Ramos (cell line): ENCODE measurements around the gene UBE2F.
"Not testable (repeated sequence)": the region's sequence is repeated elsewhere in the genome, so short reads cannot be mapped to it uniquely, and the experiment has no call there.

Source experiments
- in situ Hi-C: fragments of 300-500 bp; cut with MboI; formaldehyde crosslinking; loops from one replicate; pipeline ENCODE4 v1.14.3; 2022; ENCODE audit warnings: low sequenced_read_pairs; ENCODE audit not compliant: unreplicated experiment

UBE2F gene

DNA sequence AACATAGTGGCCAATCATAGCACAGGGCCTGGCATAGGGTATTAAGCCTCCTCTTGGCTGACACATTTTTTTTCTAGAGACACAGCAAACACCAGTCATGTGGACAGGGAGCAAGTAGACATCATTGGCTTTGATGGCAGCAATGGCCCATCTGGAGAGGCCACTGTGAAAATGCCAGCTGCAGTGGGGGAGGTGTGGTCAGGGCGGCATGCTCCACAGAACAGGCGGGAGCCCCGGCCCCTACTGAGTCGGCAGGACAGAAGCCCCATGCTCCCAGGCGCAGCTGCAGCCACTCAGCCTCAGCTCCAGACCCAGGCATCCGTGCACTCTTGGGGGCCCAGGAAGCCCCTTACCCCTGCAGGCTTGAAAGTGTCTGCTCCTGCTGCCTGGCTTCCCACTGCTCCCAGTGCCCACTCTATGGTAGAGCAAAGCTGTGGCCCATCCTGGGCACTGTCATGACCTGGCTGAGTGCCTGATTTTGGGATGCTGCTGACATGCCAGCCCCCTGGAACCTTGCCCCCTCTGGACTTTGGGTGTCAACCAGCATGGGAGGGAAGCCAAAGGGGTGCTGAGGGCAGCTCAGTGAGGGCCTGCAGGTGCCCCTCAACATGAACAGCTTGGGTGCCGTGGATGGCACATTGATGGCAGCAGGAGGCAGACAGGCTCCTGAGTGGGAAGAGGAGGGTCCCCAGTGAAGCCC is 23.3 kb upstream of the UBE2F start:
- in situ Hi-C loops: no loop called here

DNA sequence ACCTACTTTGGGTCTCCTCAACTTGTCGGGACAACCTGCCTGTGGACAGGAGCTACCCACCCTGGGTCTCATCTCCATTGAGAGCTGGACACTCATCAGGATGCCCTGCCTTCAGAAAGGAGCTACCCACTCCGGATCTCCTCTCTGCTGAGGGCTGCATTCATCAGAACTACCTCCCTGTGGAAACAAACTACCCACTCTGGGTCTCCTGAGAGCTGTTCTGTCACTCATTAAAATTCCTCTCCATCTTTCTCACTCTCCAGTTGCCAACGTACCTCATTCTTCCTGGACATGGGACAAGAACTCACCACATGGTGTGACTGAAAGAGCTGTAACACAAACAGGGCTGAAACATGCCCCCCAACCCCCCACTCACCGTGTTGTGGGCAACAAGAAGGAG is 22.5 kb upstream of the UBE2F start:
- in situ Hi-C loops: no loop called here

- in situ Hi-C loops: no loop called here
Measured at GRCh38 chr2:237946423-237946822, 20.4 kb upstream of the UBE2F start.

DNA sequence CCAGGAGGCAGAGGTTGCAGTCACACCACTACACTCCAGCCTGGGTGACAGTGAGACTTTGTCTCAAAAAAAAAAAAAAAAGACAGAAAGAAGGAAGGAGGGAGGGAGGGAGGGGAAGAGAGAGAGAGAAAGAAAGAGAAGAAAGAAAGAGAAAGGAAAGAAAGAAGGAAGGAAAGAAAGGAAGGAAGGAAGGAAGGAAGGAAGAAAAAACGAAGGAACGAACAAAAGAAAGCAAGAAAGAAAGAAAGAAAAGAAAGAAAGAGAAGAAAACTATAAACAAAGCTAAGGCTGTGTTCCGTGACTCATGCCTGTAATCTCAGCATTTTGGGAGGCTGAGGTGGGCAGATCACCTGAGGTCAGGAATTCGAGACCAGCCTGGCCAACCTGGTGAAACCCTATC is 15.5 kb upstream of the UBE2F start:
- in situ Hi-C loops: not testable (repeated sequence)

DNA sequence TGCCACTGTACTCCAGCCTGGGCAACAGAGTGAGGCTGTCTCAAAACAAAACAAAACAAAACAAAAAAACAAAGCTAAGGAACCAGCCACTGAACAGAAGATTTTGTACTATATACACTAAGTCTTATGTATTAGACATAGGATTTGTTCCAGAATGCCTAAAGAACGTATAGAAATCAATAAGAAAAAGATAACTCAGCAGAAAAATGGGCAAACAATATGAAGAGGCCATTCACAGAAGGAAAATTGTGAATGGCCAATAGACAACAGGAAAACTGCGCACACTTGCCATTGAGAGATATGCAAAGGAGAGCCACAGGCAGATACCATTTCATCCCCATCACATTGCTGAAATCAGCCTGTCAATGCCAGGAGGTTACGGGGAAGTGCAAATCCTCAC is 14.9 kb upstream of the UBE2F start:
- in situ Hi-C loops: no loop called here

DNA sequence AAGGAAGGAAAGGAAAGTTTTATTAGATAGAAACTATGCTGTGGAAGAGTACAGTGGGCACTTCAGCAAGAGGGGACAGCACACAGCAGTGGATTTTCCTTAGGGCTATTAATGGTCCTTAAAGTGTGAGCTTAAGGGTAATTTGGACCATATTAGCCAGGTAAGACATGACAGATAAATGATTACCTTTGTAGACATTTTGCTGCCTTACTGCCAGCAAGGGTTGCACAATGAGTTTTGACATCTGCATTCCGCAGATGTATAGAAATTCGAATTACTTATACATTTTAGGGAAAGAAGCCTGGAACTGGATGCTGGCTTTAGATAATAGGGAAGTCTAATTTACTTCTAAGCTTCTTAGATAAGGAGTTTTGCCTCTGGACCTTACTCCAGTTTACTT is 14.0 kb upstream of the UBE2F start:
- in situ Hi-C loops: no loop called here

DNA sequence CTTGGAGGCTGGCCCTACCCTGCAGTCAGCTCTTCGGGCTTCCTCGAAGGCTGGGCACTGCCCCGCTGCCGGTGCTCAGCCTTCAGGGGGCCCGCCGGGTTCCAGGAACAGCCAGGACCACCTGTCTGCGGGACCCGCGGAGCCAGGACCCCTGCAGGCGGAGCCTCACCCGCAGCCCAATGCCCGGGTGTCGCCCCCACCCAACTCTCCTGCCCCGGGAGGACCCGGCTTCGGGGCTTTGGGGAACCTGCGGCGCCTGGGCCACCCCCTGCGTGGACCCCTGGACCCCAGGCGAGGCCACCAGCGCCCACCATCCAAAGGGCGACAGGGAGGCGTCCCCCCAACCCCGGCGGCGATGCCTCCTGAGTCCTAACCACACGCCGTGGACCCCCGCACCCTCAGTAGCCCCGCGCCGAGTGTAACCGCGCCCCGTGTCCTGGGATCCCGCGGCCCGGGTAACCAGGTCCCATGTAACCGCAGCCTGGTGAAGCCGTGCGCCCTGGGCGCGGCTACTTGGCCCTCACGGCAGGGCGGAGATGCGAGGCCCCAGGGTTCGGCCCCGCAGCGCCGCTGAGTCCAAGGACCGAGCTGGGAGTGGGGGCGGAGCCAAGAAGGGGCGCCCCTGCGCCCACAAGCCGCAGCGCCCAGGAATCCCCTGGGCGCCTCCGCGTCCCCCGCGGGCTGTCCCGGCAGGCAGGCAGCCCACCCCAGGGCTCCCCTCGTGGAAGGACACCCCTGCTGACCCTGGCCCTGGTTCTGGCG is 11.0 kb upstream of the UBE2F start:
- in situ Hi-C loops: no loop called here

DNA sequence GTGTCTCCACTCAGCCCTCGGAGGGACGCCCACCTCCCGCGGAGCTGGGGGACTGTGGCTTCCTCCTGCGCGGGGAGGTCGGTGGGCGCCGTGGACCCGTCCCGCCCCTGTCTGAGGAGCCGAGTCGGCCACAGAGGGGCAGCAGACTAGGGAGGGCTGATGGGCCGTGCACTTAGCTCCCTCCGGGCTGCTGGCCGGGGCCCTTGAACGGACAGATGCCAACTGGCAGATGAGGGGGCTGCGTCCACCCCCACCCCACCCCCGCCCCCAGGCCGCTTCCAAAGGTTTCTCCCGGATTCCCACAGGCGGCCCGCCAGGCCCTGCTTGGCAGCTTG is 10.4 kb upstream of the UBE2F start:
- in situ Hi-C loops: no loop called here

DNA sequence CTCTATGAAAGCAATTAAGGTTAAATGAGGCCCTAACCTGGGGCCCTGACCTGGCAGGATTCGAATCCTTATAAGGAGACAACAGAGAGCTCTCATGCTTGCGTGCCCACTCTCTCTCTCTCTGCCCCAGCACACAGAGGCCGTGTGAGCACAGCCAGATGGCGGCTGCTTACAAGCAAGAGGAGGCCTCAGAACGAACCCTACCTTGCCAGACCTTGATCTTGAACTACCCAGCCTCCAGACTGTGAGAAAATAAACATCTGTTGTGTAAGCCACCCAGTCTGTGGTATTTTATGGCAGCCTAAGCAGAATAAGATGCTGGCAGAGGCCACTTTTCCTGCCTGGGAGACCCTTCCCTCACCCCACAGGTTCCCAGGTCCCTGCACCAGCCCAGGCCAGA is 5.2 kb upstream of the UBE2F start:
- in situ Hi-C loops: no loop called here

- in situ Hi-C loops: no loop called here
Measured at GRCh38 chr2:237962432-237963084, 4.3 kb upstream of the UBE2F start.

- in situ Hi-C loops: not testable (repeated sequence)
Measured at GRCh38 chr2:237963490-237963991, 3.3 kb upstream of the UBE2F start.

DNA sequence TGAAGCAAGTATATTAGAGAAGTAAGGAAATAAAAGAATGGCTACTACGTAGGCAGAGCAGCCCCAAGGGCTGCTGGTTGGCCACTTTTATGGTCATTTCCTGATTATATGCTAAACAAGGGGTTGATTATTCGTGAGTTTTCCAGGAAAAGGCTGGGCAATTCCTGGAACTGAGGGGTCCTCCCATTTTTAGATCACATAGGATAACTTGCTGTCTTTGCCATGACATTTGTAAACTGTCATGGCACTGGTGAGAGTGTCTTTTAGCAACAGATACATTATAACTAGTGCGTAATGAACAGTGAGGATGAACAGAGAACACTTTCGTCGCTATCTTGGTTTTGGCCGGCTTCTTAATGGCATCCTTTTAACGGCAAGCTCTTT is 2.6 kb upstream of the UBE2F start:
- in situ Hi-C loops: no loop called here

DNA sequence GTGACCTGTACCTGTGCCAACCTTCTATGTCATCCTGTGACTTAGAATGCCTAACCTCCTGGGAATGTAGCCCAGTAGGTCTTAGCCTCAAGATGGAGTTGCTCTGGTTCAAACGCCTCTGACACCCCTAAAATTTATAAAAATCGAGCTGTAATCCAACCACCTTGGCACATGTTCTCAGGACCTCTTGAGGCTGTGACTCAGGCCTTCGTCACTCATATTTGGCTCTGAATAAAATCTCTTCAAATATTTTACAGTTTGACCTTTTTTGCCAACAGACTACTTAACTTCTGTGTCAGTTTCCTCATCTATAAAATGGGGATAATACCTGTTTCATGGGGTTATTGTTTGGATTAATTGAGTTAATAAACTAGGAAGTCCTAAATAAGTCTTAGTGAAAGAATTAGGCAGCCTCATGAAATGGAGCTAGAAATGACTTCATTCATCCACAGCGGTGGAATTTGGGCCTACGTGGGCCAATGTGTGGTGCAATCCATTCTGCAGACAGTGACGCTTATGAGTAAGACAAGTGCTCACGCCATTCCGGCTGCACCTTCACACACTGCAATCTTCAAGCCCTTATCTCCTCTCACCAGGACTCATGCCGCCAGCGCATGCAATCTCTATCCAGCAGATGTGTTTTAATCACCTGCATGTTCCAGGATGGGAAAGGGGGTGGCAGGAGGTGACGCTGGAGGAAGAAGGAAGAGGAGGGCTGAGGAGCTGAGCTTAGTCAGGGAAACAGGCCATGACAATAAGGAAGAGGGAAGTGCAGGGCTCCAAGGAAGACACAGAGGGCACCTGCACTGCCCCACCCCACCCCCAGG is 2.0 kb upstream of the UBE2F start:
- in situ Hi-C loops: no loop called here

GRCh38 chr2:237965844-237966243 is 970 bp upstream of the UBE2F start:
- in situ Hi-C loops: not testable (repeated sequence)

DNA sequence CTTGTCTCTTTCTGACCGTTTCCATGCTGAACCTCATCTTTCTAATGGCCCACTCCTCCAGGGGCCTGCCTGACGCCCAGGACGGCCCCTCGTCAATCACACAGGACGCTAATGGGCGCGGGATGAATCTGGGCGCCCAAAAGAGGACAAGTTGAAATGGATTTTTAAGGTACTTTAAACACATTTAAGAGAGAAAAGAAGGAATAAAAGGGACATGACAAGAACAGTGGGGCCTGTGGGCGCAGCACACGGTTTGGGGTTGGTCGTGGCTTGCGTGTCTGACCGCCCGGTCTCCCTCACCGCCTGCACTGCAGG is 607 bp upstream of the UBE2F start:
- in situ Hi-C loops: no loop called here

DNA sequence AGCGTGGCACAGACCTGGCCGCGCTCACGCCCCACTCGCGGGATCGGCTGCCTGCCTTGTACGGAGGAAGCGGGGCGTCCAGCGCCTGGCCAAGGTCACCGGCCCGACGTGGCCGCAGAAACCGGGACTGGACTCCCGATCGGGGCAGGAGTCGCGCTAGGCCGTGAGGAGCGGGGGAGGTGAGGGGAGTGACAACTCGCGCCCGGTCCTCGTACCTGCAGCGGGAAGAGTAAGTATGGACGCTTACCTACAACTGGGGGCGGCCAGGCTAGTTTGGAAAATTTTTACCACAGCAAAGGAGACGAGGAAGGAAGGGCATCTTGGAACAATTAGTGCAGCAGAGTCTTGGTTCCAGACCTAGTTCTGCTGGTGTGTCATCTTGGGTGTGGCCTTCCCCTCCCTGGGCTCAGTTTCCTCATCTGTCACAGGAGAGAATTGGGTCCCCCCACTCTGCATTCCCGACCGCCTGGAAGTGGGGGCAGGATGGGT is 693 bp downstream of the UBE2F start:
- in situ Hi-C loops: no loop called here

DNA sequence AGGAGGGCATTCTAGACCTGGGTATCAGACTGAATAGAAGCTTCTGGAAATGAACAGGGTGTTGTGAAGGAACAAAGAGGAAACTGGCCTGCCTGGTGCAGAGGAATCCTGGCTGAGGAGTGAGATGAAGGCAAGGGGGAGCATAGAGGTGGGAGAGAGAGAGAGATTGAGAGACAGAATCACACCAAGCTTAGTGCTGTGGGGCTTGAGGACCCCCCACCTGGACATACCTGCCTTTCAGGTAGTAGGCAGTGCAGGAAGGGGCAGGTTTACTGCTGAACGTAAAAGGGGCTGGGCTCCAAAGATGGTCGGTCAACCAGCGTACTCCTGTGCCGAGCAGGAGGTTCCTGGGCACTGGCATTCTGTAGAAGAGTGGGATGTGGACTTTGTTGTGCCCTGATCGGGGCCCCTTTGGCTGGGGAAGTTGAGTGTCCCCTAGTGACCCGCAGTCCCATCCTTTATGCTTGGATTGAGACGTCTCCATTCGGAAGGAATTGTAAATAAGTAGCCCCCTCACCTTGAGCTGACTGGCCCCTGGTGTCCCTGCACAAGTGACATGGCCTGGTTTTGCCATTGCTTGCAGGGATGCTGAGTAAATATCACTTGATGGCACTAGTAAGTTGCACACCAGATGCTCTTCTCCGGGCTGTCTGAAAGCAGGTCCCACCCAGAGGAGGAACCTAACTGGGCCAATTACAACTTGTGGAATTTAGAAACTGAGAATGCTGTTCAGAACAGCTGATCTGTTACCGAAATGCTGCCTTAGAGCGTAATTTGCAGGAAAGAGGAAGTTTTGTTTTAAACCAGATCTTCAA is 1.4 kb downstream of the UBE2F start:
- in situ Hi-C loops: no loop called here

DNA sequence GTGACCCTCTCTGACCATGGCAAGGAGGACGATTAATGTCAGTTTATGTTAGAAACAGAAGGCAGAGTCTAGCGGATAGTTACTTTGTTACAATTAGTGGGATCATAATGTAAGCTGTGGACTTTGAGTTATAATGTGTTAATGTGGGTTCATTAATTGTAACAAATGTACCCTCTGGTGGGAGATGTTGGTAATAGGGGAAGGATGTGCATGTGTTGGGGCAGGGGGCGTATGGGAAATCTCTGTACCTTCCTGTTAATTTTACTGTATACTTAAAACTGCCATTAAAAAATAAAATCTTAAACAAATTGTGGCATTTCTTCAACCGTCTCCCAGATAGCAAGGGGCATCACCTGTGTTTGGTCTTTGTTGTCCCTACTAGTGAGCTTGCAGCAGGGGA is 4.8 kb downstream of the UBE2F start:
- in situ Hi-C loops: no loop called here

- in situ Hi-C loops: no loop called here
Measured at GRCh38 chr2:237972211-237972610, 5.4 kb downstream of the UBE2F start.

- in situ Hi-C loops: no loop called here
Measured at GRCh38 chr2:237972936-237973335, 6.1 kb downstream of the UBE2F start.
